GM19397 (cell line): ENCODE measurements around the gene DPYSL3.

ENCODE experiments used
- ATAC-seq: cut with Tn5 transposase; IDR thresholded peaks from one replicate; pipeline ENCODE4 v1.9.1; 2021; ENCODE audit warnings: mild to moderate bottlenecking, moderate library complexity; ENCODE audit not compliant: unreplicated experiment

The DPYSL3 gene

GRCh38 chr5:147474140-147474539 lies 35.7 kb downstream of the DPYSL3 start:
- no peak for ATAC-seq

DNA sequence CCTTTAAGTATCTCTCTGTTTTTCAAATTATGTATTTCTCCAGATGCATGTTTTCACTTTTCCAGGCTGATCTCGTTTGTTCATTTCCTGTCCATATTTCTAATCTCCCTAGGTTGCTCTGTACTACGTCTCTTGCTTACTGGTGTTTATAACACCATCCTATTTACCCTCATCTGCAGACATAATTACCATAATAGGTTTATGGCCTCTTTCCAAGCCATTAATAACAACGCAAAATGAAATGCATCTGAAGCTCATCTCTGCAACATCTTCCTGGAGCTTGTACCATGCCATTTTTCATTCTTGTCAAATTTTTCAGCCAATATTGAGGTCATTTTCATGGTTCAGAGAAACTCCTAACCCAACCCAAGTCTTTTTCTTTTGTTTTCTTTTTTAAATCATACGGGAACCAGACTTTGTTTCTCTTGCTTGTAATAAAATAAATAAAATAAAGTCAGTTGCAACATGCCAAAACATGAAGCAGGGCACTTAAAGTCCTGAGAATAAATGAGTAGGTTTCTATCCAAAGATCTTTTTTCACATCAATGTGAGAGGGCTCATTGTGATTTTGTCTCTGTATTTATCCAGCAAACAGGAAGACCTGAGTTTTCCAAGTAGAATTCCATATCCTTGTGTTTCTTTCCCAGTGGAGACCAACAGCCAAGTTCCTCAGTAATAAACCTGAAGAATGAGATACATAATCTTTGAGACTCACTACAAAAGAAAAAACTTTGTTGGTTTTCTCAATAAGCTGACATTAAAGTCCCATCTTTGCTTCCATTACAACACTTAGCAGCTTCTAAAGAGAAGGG lies 37.0 kb downstream of the DPYSL3 start:
- no peak for ATAC-seq

DNA sequence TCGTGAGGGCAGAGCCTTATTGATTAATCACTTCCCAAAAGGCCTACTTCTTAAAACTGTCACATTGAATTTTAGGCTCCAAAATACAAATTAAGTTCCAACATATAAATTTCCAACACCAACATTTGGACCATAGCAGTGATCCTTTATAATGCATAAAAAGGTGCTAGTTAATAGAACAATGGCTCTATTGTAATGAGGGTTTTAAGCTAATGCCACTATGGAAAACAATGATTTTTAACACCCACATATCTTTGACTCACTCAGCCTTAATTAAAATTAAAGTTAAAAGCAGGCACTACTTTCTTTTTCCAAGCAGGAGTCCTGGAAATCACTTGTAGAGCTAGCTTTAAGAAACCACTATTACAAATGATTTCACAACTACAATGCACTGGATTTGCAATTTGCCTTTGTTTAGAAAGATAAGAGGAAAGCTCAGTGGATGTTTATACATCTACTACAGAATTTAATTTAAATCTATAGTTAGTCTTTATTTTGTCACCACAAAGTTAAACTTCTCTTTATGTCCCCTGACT lies 41.8 kb downstream of the DPYSL3 start:
- ATAC-seq: no peak

DNA sequence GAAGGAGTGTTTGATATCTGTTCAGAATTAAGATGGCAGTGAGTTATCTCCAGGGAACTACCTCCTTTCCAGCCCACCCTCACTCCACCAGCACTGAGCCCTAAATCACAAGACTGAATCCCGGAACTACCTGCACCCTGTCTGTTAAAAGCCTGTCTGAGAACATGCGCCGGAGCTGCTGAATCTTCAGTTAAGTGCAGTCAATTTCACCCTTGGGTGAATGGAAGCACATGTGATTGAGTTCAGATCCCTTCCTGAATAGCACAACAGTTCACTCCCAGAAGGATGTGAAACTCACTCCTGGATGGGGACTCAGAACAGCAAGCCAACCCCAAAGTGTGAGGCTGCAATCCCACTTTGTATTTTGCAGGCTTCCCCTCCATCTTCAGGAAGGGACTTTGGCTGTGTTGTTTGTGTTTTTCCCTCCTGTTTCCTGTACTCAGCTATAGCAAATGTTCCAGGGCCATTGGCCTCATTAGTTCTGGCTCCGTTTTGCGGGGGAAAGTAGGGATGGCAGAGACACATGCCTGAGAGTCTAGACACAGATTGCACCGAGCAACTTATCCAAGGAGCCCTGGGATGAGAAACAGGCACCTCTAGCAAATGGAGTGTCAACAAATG lies 43.4 kb downstream of the DPYSL3 start:
- no peak for ATAC-seq

- no peak for ATAC-seq
Observed at GRCh38 chr5:147465747-147466146, 44.1 kb downstream of the DPYSL3 start.

DNA sequence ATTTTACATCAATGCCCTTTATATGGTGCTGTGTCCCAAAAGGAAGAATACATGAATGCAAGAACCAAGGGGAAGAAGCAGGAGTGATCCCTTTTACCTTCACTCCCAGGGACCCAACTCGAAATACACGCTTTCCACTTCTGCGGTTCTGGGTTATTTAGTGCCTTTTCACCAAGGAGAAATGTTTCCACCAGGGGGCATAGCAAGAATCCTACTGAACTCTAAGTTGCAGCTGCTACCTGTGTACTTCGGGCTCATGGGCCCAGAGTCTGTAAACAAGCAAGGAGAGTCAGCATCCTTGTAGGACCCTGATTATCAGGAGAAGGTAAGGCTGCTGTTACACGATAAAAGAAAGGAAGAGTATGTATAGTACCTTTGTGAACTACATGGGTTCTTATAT lies 45.7 kb downstream of the DPYSL3 start:
- no peak for ATAC-seq

- no peak for ATAC-seq
Observed at GRCh38 chr5:147461915-147462314, 48.0 kb downstream of the DPYSL3 start.

DNA sequence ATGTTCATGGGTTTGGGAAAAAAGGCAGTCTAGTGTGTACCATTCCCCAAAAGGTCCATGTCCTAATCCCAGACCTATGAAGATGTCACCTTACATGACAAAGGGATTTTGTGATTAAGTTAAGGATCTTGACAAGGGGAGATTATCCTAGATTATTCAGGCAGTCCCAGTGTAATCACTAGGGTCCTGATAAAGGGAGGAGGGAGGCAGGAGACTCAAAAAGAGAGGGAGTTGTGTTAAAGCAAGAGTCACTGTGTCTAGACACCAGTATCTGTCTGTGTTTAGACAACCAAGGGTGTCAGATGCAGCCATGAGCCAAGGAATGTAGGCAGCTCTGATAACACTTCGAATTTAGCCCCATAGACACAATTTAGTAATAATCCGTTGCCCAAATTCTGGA lies 49.5 kb downstream of the DPYSL3 start:
- ATAC-seq: no peak

DNA sequence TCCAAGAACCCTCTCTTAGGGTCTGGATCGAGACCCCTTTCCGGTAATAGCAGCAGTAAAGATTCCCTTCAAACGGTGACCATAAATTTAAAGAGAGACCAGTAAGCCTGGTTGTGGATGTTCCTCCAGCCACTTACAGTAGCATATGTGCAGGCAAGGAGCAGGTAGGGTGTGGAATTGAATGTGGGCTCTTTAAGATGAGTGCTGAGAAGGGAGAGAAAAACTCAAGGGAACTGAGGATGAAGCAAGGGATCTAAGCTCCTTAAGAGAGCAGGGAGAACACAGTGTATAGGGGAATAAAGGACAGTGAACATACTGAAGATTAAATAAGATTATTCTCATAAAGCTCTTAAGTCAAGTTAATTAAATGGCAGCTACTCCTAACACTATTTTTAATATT lies 51.3 kb downstream of the DPYSL3 start:
- ATAC-seq: no peak

- ATAC-seq: no peak
Observed at GRCh38 chr5:147455822-147456450, 53.9 kb downstream of the DPYSL3 start.

GRCh38 chr5:147454996-147455677 lies 54.7 kb downstream of the DPYSL3 start:
- ATAC-seq: no peak

- ATAC-seq: peak; percentile 82
Observed at GRCh38 chr5:147453875-147454814, 55.7 kb downstream of the DPYSL3 start.

DNA sequence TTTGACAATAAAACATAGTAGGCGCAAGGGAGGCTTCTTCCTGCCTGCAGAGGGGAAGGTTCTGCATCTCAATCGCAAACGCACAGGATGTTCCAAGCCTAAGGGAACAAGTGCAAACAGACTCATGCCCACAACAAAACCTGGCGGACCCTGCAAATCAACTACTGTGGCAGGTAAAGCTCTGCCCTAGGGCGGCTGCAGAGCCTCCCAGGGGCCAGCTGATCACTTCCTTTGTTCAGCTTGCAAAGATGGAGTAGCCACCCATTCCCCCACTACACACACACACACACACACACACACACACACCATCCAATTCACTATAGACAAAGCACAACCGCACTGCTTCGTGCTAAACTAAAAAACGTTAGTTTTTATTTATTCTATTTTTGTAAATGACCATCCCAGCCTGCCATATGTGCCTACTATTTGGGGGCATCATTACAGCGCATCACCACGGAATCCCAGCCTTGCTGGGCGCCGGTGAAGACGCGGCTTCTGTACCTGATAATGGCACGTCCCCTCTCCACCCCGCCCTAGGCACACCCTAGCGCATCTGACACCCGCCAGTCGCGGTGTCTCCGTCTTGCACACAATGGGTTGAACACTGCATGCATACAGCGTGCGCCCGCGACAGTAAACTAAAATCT lies 57.6 kb downstream of the DPYSL3 start:
- no peak for ATAC-seq

DNA sequence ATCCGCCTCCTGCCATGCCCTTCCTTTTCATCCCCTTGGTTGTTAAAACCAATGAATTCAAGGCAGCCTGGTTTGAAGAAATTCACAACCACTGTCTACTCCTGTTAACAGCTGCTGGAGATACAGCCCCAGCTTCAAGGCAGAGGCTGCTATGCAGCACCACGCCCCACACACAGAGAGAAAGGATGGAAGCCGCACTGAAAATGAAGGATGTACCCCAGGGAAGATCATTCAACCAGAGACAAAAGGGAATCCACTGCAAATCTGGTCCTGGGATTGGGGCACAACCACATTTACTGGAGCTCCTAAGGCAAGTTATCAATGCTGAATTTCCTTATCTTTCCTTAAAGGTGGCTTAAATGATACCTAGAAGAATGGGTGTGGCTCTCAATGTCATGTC lies 58.7 kb downstream of the DPYSL3 start:
- ATAC-seq: no peak

GRCh38 chr5:147450606-147451005 lies 59.3 kb downstream of the DPYSL3 start:
- no peak for ATAC-seq

- ATAC-seq: no peak
Observed at GRCh38 chr5:147448766-147449165, 61.1 kb downstream of the DPYSL3 start.

DNA sequence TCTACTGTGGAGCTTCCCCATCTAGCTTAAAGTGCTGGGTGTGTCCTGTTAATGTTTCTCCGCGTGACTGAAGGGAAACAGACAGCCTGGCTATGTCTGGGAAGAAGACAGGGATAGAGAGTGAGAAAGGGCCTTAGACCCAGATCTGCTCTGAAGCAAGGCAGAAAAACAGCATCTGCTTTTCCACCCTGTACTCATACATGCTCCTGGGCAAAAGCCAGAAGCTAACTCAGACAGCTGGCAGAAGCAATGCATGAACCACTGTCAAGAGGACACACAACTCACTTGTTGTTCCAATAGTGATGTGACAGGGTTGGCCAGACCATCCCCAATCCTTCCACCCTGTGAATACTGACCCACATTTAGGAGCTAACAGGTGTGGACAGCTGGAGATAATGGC lies 63.3 kb downstream of the DPYSL3 start:
- no peak for ATAC-seq

GRCh38 chr5:147445917-147446316 lies 64.0 kb downstream of the DPYSL3 start:
- ATAC-seq: no peak

- ATAC-seq: no peak
Observed at GRCh38 chr5:147445090-147445489, 64.8 kb downstream of the DPYSL3 start.

DNA sequence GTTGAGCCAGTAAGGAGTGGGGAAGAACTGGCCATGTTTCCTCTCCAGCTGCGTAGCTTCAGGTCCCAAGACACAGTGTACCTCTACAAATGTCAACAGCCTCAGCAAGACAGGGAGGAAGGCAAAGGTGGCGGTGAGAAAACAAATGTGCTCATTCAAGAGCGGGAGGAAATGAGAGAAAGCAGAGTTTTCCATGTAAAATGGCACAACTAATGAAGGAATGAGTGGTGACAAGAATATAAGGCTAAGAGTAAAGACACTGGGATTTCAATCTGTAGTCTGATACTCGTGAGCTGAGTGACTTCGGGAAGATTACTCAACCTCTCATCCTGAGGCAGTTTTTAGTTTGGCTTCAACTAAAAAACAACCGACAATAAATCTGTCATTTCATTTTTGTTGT lies 67.6 kb downstream of the DPYSL3 start:
- ATAC-seq: no peak
